ENCODE results near the gene UVSSA. TPM values are rescaled to one million over a fixed set of nuclear protein-coding genes. Genes with fewer than 3 reads are reported as not detected.
"Not testable (repeated sequence)": the region's sequence is repeated elsewhere in the genome, so short reads cannot be mapped to it uniquely, and the experiment has no call there.

The UVSSA gene
- total and polyA plus RNA-seq, 8 donors, result 9.2 to 30.9 (median 14.5) TPM

DNA sequence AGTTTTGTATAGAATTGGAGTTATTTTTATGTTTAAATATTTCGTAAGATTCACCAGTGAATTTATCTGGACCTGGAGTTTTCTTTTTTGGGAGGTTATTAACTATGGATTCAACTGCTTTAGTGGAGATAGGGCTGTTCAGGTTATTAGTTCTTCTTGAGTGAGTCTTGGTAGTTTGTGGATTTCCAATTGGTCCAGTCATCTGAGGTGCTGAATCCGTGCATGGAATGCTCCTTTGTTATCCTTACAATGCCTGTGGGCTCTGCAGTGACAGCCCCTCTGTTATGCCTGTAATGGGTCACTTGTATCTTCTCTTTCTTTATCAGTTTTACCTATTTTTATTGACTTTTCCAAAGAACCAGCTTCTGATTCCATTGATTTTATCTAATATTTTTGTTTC, 74.6 kb downstream of the UVSSA start:
- FAIRE-seq (no peak), DNase-seq (no peak), ATAC-seq (no peak)
- 22 to 28% methylated on average over 2 of the region's 2 CpGs for WGBS, 2 donors
- peaks cover 0 to 5% (median 0%) of the 10 kb centered on the region in 4 donors for H3K27me3 ChIP-seq
- no peaks in the 10 kb centered on the region for H3K9me3 ChIP-seq
- TF ChIP-seq, protein P1, sequence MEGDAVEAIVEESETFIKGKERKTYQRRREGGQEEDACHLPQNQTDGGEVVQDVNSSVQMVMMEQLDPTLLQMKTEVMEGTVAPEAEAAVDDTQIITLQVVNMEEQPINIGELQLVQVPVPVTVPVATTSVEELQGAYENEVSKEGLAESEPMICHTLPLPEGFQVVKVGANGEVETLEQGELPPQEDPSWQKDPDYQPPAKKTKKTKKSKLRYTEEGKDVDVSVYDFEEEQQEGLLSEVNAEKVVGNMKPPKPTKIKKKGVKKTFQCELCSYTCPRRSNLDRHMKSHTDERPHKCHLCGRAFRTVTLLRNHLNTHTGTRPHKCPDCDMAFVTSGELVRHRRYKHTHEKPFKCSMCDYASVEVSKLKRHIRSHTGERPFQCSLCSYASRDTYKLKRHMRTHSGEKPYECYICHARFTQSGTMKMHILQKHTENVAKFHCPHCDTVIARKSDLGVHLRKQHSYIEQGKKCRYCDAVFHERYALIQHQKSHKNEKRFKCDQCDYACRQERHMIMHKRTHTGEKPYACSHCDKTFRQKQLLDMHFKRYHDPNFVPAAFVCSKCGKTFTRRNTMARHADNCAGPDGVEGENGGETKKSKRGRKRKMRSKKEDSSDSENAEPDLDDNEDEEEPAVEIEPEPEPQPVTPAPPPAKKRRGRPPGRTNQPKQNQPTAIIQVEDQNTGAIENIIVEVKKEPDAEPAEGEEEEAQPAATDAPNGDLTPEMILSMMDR (IDR thresholded peaks at IDR 0.05), result no peak
- no peak overlapping the region for H3K4me3 ChIP-seq
- intact Hi-C loops (cut with DNase I), result no loop called here
- H3K27ac ChIP-seq, result no peak overlapping the region
- no peaks in the 10 kb centered on the region for H3K4me1 ChIP-seq
- no peaks in the 10 kb centered on the region for H3K36me3 ChIP-seq

DNA sequence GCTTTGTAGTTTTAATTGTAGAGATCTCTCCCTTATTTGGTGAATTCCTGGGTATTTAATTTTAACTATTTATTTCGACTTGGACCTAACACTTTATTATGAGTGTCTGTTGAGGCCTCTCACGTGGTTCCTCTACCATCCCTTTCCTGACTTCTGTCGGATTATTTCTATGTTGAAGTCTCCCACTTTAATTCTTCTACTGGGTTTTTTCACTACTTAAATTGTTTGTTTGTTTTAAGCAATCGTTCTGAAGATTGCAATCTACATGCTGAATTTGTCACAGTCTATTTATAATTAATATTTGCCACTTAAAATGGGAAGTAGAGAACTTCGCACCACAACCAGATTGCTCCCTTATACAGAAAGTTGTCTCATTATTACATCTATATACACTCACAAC, 80.0 kb downstream of the UVSSA start:
- no peak for FAIRE-seq
- Histone ChIP-seq H3K36me3 (no peaks in the 10 kb centered on the region), H3K27me3 (peaks cover 0 to 5% (median 0%) of the 10 kb centered on the region in 4 donors), H3K4me1 (no peaks in the 10 kb centered on the region), H3K4me3 (no peak overlapping the region), H3K9me3 (no peaks in the 10 kb centered on the region), H3K27ac (no peak overlapping the region)
- TF ChIP-seq, protein P1 (IDR thresholded peaks at IDR 0.05), result no peak
- DNase-seq, result no peak
- no peak for ATAC-seq
- WGBS, 2 donors, result 52% methylated on average over 5 of the region's 5 CpGs
- intact Hi-C loops (cut with DNase I), result no loop called here

DNA sequence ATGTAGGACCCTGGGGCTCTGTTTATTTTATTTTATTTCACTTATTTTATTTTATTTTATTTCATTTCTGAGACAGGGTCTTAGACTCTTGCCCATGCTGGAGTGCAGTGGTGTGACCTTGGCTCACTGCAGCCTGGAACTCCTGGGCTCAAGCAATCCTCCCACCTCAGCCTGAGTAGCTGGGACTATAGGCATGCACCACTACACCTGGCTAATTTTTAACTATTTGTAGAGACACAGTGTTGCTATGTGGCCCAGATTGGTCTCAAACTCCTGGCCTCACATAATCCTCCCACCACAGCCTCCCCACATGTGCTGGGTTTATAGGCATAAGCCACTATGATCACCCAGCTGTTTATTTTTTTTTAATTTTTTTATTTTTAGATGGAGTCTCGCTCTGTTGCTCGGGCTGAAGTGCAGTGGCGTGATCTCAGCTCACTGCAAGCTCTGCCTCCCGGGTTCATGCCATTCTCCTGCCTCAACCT, 96.7 kb downstream of the UVSSA start:
- H3K36me3 ChIP-seq; ATAC-seq; H3K9me3 ChIP-seq; DNase-seq; H3K4me1 ChIP-seq; FAIRE-seq; H3K27me3 ChIP-seq; H3K27ac ChIP-seq; intact Hi-C loops (cut with DNase I); H3K4me3 ChIP-seq: not testable (repeated sequence)
- 76 to 89% methylated on average over 4 of the region's 4 CpGs for WGBS, 2 donors

Other genes starting within 250 kb of the UVSSA start
- gene RNF212, start 233.6 kb upstream of the UVSSA start, total RNA-seq, result 10 to 100 TPM; 12.0 to 28.0 (median 16.8) TPM
- 10 to 100 TPM; 19.0 to 40.3 TPM for gene RNF212, start 233.6 kb upstream of the UVSSA start, polyA plus RNA-seq
- 10 to 100 TPM in 3 of 6 donors, 1 to 10 TPM in 3; 3.1 to 45.2 (median 8.5) TPM for gene SPON2, start 174.6 kb upstream of the UVSSA start, total RNA-seq
- 10 to 100 TPM; 10.1 to 13.0 TPM for gene SPON2, start 174.6 kb upstream of the UVSSA start, polyA plus RNA-seq
- 100 to 1,000 TPM in 4 of 6 donors, 10 to 100 TPM in 2; 91.5 to 131 (median 108) TPM for gene CTBP1, start 98.1 kb upstream of the UVSSA start, total RNA-seq
- 100 to 1,000 TPM; 129 to 131 TPM for gene CTBP1, start 98.1 kb upstream of the UVSSA start, polyA plus RNA-seq
- gene MAEA, start 57.3 kb upstream of the UVSSA start, total RNA-seq, result 10 to 100 TPM; 28.6 to 33.0 (median 31.8) TPM
- gene MAEA, start 57.3 kb upstream of the UVSSA start, polyA plus RNA-seq, result 10 to 100 TPM; 69.3 to 74.7 TPM
- not detected for gene NKX1-1, start 59.2 kb downstream of the UVSSA start, total RNA-seq
- not detected for gene NKX1-1, start 59.2 kb downstream of the UVSSA start, polyA plus RNA-seq

All from pancreas (tissue), 10 donors.